ENCODE measurements around the gene SLC2A8.

Gene SLC2A8

GRCh38 chr9:127406799-127407491 is 10.0 kb downstream of the SLC2A8 start:
- Histone ChIP-seq H3K27me3 (ENCODE audit: control insufficient read depth, insufficient read depth, low read length) (no peaks in the 10 kb centered on the region), H3K9me3 (replicated peaks; ENCODE audit: low read length) (no peaks in the 10 kb centered on the region), H3K36me3 (ENCODE audit: insufficient read depth, low read length) (no peaks in the 10 kb centered on the region), H3K4me2 (ENCODE audit: low read length) (no peak overlapping the region), H3K9ac (ENCODE audit: low read depth, low read length) (no peak overlapping the region), H3K4me1 (ENCODE audit: control insufficient read depth, insufficient read depth, low read length) (no peaks in the 10 kb centered on the region), H3K4me3 (ENCODE audit: low read length) (no peak overlapping the region)

GRCh38 chr9:127407492-127407843 is 10.5 kb downstream of the SLC2A8 start:
- H3K27me3 ChIP-seq (ENCODE audit: control insufficient read depth, insufficient read depth, low read length), result no peaks in the 10 kb centered on the region
- H3K9ac ChIP-seq (ENCODE audit: low read depth, low read length), result no peak overlapping the region
- no peaks in the 10 kb centered on the region for H3K9me3 ChIP-seq (replicated peaks; ENCODE audit: low read length)
- H3K4me3 ChIP-seq (ENCODE audit: low read length), result no peak overlapping the region
- H3K36me3 ChIP-seq (ENCODE audit: insufficient read depth, low read length), result no peaks in the 10 kb centered on the region
- no peaks in the 10 kb centered on the region for H3K4me1 ChIP-seq (ENCODE audit: control insufficient read depth, insufficient read depth, low read length)
- H3K4me2 ChIP-seq (ENCODE audit: low read length), result no peak overlapping the region

- Histone ChIP-seq H3K4me1 (ENCODE audit: control insufficient read depth, insufficient read depth, low read length) (no peaks in the 10 kb centered on the region), H3K36me3 (ENCODE audit: insufficient read depth, low read length) (no peaks in the 10 kb centered on the region), H3K4me3 (ENCODE audit: low read length) (no peak overlapping the region), H3K9ac (ENCODE audit: low read depth, low read length) (no peak overlapping the region), H3K4me2 (ENCODE audit: low read length) (no peak overlapping the region), H3K27me3 (ENCODE audit: control insufficient read depth, insufficient read depth, low read length) (peaks cover 3% of the 10 kb centered on the region), H3K9me3 (replicated peaks; ENCODE audit: low read length) (no peaks in the 10 kb centered on the region)
Observed at GRCh38 chr9:127411122-127411521, 14.2 kb downstream of the SLC2A8 start.

GRCh38 chr9:127415141-127415540 is 18.2 kb downstream of the SLC2A8 start:
- H3K4me2 ChIP-seq (ENCODE audit: low read length), result no peak overlapping the region
- H3K27me3 ChIP-seq (ENCODE audit: control insufficient read depth, insufficient read depth, low read length), result peaks cover 3% of the 10 kb centered on the region
- no peaks in the 10 kb centered on the region for H3K36me3 ChIP-seq (ENCODE audit: insufficient read depth, low read length)
- peaks cover 10% of the 10 kb centered on the region for H3K4me1 ChIP-seq (ENCODE audit: control insufficient read depth, insufficient read depth, low read length)
- no peaks in the 10 kb centered on the region for H3K9me3 ChIP-seq (replicated peaks; ENCODE audit: low read length)
- H3K9ac ChIP-seq (ENCODE audit: low read depth, low read length), result no peak overlapping the region
- H3K4me3 ChIP-seq (ENCODE audit: low read length), result no peak overlapping the region

GRCh38 chr9:127415657-127416056 is 18.7 kb downstream of the SLC2A8 start:
- Histone ChIP-seq H3K36me3 (ENCODE audit: insufficient read depth, low read length) (no peaks in the 10 kb centered on the region), H3K4me3 (ENCODE audit: low read length) (no peak overlapping the region), H3K4me1 (ENCODE audit: control insufficient read depth, insufficient read depth, low read length) (peaks cover 10% of the 10 kb centered on the region), H3K4me2 (ENCODE audit: low read length) (no peak overlapping the region), H3K9me3 (replicated peaks; ENCODE audit: low read length) (no peaks in the 10 kb centered on the region), H3K9ac (ENCODE audit: low read depth, low read length) (no peak overlapping the region), H3K27me3 (ENCODE audit: control insufficient read depth, insufficient read depth, low read length) (peaks cover 3% of the 10 kb centered on the region)

- no peak overlapping the region for H3K9ac ChIP-seq (ENCODE audit: low read depth, low read length)
- H3K9me3 ChIP-seq (replicated peaks; ENCODE audit: low read length), result no peaks in the 10 kb centered on the region
- no peaks in the 10 kb centered on the region for H3K36me3 ChIP-seq (ENCODE audit: insufficient read depth, low read length)
- peaks cover 12% of the 10 kb centered on the region for H3K4me1 ChIP-seq (ENCODE audit: control insufficient read depth, insufficient read depth, low read length)
- H3K4me3 ChIP-seq (ENCODE audit: low read length), result no peak overlapping the region
- peaks cover 3% of the 10 kb centered on the region for H3K27me3 ChIP-seq (ENCODE audit: control insufficient read depth, insufficient read depth, low read length)
- no peak overlapping the region for H3K4me2 ChIP-seq (ENCODE audit: low read length)
Observed at GRCh38 chr9:127417131-127418036, 20.4 kb downstream of the SLC2A8 start.

GRCh38 chr9:127418037-127418471 is 21.1 kb downstream of the SLC2A8 start:
- H3K4me2 ChIP-seq (ENCODE audit: low read length), result no peak overlapping the region
- peaks cover 3% of the 10 kb centered on the region for H3K27me3 ChIP-seq (ENCODE audit: control insufficient read depth, insufficient read depth, low read length)
- H3K4me3 ChIP-seq (ENCODE audit: low read length), result no peak overlapping the region
- no peaks in the 10 kb centered on the region for H3K36me3 ChIP-seq (ENCODE audit: insufficient read depth, low read length)
- H3K4me1 ChIP-seq (ENCODE audit: control insufficient read depth, insufficient read depth, low read length), result peaks cover 17% of the 10 kb centered on the region
- H3K9me3 ChIP-seq (replicated peaks; ENCODE audit: low read length), result no peaks in the 10 kb centered on the region
- no peak overlapping the region for H3K9ac ChIP-seq (ENCODE audit: low read depth, low read length)

- Histone ChIP-seq H3K4me2 (ENCODE audit: low read length) (no peak overlapping the region), H3K27me3 (ENCODE audit: control insufficient read depth, insufficient read depth, low read length) (peaks cover 3% of the 10 kb centered on the region), H3K36me3 (ENCODE audit: insufficient read depth, low read length) (no peaks in the 10 kb centered on the region), H3K9ac (ENCODE audit: low read depth, low read length) (no peak overlapping the region), H3K9me3 (replicated peaks; ENCODE audit: low read length) (no peaks in the 10 kb centered on the region), H3K4me3 (ENCODE audit: low read length) (no peak overlapping the region), H3K4me1 (ENCODE audit: control insufficient read depth, insufficient read depth, low read length) (peaks cover 21% of the 10 kb centered on the region)
Observed at GRCh38 chr9:127419348-127419747, 22.4 kb downstream of the SLC2A8 start.

- H3K4me2 ChIP-seq (ENCODE audit: low read length), result no peak overlapping the region
- peaks cover 30% of the 10 kb centered on the region for H3K4me1 ChIP-seq (ENCODE audit: control insufficient read depth, insufficient read depth, low read length)
- no peaks in the 10 kb centered on the region for H3K27me3 ChIP-seq (ENCODE audit: control insufficient read depth, insufficient read depth, low read length)
- no peaks in the 10 kb centered on the region for H3K9me3 ChIP-seq (replicated peaks; ENCODE audit: low read length)
- no peak overlapping the region for H3K4me3 ChIP-seq (ENCODE audit: low read length)
- H3K9ac ChIP-seq (ENCODE audit: low read depth, low read length), result no peak overlapping the region
- no peaks in the 10 kb centered on the region for H3K36me3 ChIP-seq (ENCODE audit: insufficient read depth, low read length)
Observed at GRCh38 chr9:127421057-127421456, 24.1 kb downstream of the SLC2A8 start.

- Histone ChIP-seq H3K9ac (ENCODE audit: low read depth, low read length) (no peak overlapping the region), H3K4me3 (ENCODE audit: low read length) (no peak overlapping the region), H3K36me3 (ENCODE audit: insufficient read depth, low read length) (no peaks in the 10 kb centered on the region), H3K4me1 (ENCODE audit: control insufficient read depth, insufficient read depth, low read length) (peaks cover 26% of the 10 kb centered on the region), H3K27me3 (ENCODE audit: control insufficient read depth, insufficient read depth, low read length) (no peaks in the 10 kb centered on the region), H3K4me2 (ENCODE audit: low read length) (peak overlapping the region; percentile 93), H3K9me3 (replicated peaks; ENCODE audit: low read length) (no peaks in the 10 kb centered on the region)
Observed at GRCh38 chr9:127422133-127422782, 25.3 kb downstream of the SLC2A8 start.

- Histone ChIP-seq H3K9ac (ENCODE audit: low read depth, low read length) (peak overlapping the region; percentile 91), H3K9me3 (replicated peaks; ENCODE audit: low read length) (no peaks in the 10 kb centered on the region), H3K4me2 (ENCODE audit: low read length) (peak overlapping the region; percentile 93), H3K4me3 (ENCODE audit: low read length) (peak overlapping the region; percentile 91), H3K36me3 (ENCODE audit: insufficient read depth, low read length) (no peaks in the 10 kb centered on the region), H3K4me1 (ENCODE audit: control insufficient read depth, insufficient read depth, low read length) (peaks cover 23% of the 10 kb centered on the region), H3K27me3 (ENCODE audit: control insufficient read depth, insufficient read depth, low read length) (no peaks in the 10 kb centered on the region)
Observed at GRCh38 chr9:127422787-127423186, 25.8 kb downstream of the SLC2A8 start.
